Right forelimb (tissue), 1 donor: ENCODE results near the gene FKBP5.
"Not testable (repeated sequence)": the region's sequence is repeated elsewhere in the genome, so short reads cannot be mapped to it uniquely, and the experiment has no call there.

Experiments used
- DNase-seq: peaks from one replicate; pipeline ENCODE4 v3.0.0-alpha.2; 2018

The FKBP5 gene

GRCh38 chr6:35580836-35581235 is 107.9 kb downstream of the FKBP5 start:
- no peak for DNase-seq

GRCh38 chr6:35576682-35577081 is 112.0 kb downstream of the FKBP5 start:
- no peak for DNase-seq

GRCh38 chr6:35573495-35574110 is 115.1 kb downstream of the FKBP5 start:
- DNase-seq, result no peak

GRCh38 chr6:35570885-35571330 is 117.8 kb downstream of the FKBP5 start:
- DNase-seq, result not testable (repeated sequence)

- peak; percentile 55 for DNase-seq
Observed at GRCh38 chr6:35569011-35569461, 119.7 kb downstream of the FKBP5 start.

- DNase-seq, result no peak
Observed at GRCh38 chr6:35566794-35567193, 121.9 kb downstream of the FKBP5 start.

GRCh38 chr6:35564733-35565132 is 124.0 kb downstream of the FKBP5 start:
- DNase-seq, result no peak

GRCh38 chr6:35562060-35562459 is 126.7 kb downstream of the FKBP5 start:
- no peak for DNase-seq

GRCh38 chr6:35561113-35561512 is 127.6 kb downstream of the FKBP5 start:
- no peak for DNase-seq

GRCh38 chr6:35558571-35558970 is 130.1 kb downstream of the FKBP5 start:
- no peak for DNase-seq

- no peak for DNase-seq
Observed at GRCh38 chr6:35557239-35557638, 131.5 kb downstream of the FKBP5 start.

GRCh38 chr6:35554811-35555210 is 133.9 kb downstream of the FKBP5 start:
- no peak for DNase-seq

- no peak for DNase-seq
Observed at GRCh38 chr6:35553315-35553714, 135.4 kb downstream of the FKBP5 start.

GRCh38 chr6:35552285-35552917 is 136.3 kb downstream of the FKBP5 start:
- DNase-seq, result no peak

- no peak for DNase-seq
Observed at GRCh38 chr6:35550437-35550836, 138.3 kb downstream of the FKBP5 start.

- DNase-seq, result no peak
Observed at GRCh38 chr6:35547676-35548075, 141.0 kb downstream of the FKBP5 start.

GRCh38 chr6:35544769-35545361 is 143.8 kb downstream of the FKBP5 start:
- no peak for DNase-seq

GRCh38 chr6:35543459-35544193 is 145.1 kb downstream of the FKBP5 start:
- no peak for DNase-seq

GRCh38 chr6:35541836-35542235 is 146.9 kb downstream of the FKBP5 start:
- no peak for DNase-seq

- no peak for DNase-seq
Observed at GRCh38 chr6:35539223-35539622, 149.5 kb downstream of the FKBP5 start.

- not testable (repeated sequence) for DNase-seq
Observed at GRCh38 chr6:35535847-35536246, 152.9 kb downstream of the FKBP5 start.

- peak; percentile 59 for DNase-seq
Observed at GRCh38 chr6:35534407-35535170, 154.1 kb downstream of the FKBP5 start.

- DNase-seq, result no peak
Observed at GRCh38 chr6:35533981-35534380, 154.7 kb downstream of the FKBP5 start.
